Tibial nerve (tissue), 4 donors: ENCODE data around the gene GTPBP4. TPM values are rescaled to one million over a fixed set of nuclear protein-coding genes. Genes with fewer than 3 reads are reported as not detected.

Experiments
- DNase-seq, 2 donors: peaks; one replicate each; pipeline ENCODE4 v3.0.0-alpha.2; 2019; ENCODE audit warnings: low spot score in 2 of 2
- H3K27ac ChIP-seq, 4 donors: fragments of 200-600 bp; sonication (generic) in 3 of 4; one replicate each; pipeline ENCODE4 v1.5.1; 2017 to 2019; ENCODE audit warnings: mild to moderate bottlenecking in 1 of 4
- H3K27me3 ChIP-seq, 2 donors: fragments of 200-600 bp; sonication (generic) in 1 of 2; one replicate each; pipeline versions ENCODE4 v1.5.1 to v1.6.0; 2017 to 2019
- H3K36me3 ChIP-seq, 3 donors: fragments of 200-600 bp; sonication (generic); one replicate each; pipeline ENCODE4 v1.5.1; 2018 to 2019
- H3K4me1 ChIP-seq, 4 donors: fragments of 200-600 bp; sonication (generic) in 3 of 4; one replicate each; pipeline ENCODE4 v1.5.1; 2017 to 2019
- H3K4me3 ChIP-seq, 4 donors: fragments of 200-600 bp; sonication (generic) in 3 of 4; one replicate each; pipeline ENCODE4 v1.5.1; 2017 to 2019; ENCODE audit warnings: mild to moderate bottlenecking in 1 of 4, moderate library complexity in 1 of 4
- H3K9me3 ChIP-seq, 4 donors: fragments of 200-600 bp; sonication (generic) in 3 of 4; one replicate each; pipeline ENCODE4 v1.5.1; 2017 to 2019
- EP300 ChIP-seq, 2 donors: sonication (generic); formaldehyde crosslinking; IDR thresholded peaks; one replicate each; pipeline ENCODE4 v1.6.1; 2017; ENCODE audit warnings: antibody characterized with exemption in 2 of 2, mild to moderate bottlenecking in 1 of 2
- POLR2A ChIP-seq, 2 donors: fragments of 450-650 bp; IDR thresholded peaks; one replicate each; pipeline ENCODE4 v1.6.1; 2017; ENCODE audit warnings: antibody characterized with exemption in 2 of 2, mild to moderate bottlenecking in 2 of 2, moderate library complexity in 2 of 2
- WGBS, 2 donors: methylation state at CpG; one replicate each; pipeline ENCODE4 v1.1.5; 2018; 5-methylcytosine and 5-hydroxymethylcytosine counted together
- total RNA-seq, 4 donors: library from RNA; depleted of rRNA; stranded (reverse); fragments of >200 nt; gene quantifications; one replicate each; pipeline ENCODE4 v1.1.0, GENCODE V29; 2016
- TF ChIP-seq, protein P1 (sequence below), 5 experiments: fragments of 200-600 bp in 3 of 5; fragments of 450-650 bp in 2 of 5; sonication (generic) in 3 of 5; IDR thresholded peaks; one replicate each; pipeline ENCODE4 v1.5.1; 2016 to 2019; ENCODE audit warnings: antibody characterized with exemption in 5 of 5, mild to moderate bottlenecking in 3 of 5, moderate library complexity in 2 of 5

Gene GTPBP4
- total RNA-seq, 4 donors from 2014 or later: 19.0 to 45.0 (median 33.9) TPM

DNA sequence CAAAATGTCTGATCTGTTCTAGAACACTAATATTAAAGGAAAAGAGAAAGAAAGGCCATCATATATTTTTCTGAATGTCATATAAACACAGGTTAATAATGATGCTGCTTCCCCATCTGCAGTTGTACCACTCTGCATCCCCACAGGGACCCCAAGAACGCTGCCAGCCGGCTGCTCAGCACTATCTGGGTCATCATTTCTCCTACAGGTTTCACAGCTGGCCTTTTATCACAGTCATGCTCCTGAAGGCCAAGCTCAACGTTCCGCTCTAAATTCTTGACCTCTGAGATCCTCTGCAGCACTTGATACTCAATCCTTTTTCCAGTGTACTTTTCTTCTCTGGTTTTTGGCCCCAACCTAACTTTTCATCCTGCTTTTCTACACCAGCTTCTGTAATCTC, 55.9 kb downstream of the GTPBP4 start:
- no peak for TF ChIP-seq EP300 (IDR thresholded peaks at IDR 0.05)
- TF ChIP-seq, protein P1, sequence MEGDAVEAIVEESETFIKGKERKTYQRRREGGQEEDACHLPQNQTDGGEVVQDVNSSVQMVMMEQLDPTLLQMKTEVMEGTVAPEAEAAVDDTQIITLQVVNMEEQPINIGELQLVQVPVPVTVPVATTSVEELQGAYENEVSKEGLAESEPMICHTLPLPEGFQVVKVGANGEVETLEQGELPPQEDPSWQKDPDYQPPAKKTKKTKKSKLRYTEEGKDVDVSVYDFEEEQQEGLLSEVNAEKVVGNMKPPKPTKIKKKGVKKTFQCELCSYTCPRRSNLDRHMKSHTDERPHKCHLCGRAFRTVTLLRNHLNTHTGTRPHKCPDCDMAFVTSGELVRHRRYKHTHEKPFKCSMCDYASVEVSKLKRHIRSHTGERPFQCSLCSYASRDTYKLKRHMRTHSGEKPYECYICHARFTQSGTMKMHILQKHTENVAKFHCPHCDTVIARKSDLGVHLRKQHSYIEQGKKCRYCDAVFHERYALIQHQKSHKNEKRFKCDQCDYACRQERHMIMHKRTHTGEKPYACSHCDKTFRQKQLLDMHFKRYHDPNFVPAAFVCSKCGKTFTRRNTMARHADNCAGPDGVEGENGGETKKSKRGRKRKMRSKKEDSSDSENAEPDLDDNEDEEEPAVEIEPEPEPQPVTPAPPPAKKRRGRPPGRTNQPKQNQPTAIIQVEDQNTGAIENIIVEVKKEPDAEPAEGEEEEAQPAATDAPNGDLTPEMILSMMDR (IDR thresholded peaks at IDR 0.05): no peak
- TF ChIP-seq POLR2A (IDR thresholded peaks at IDR 0.05): no peak
- Histone ChIP-seq H3K4me1 (peaks cover 0 to 41% (median 17%) of the 10 kb centered on the region in 4 donors), H3K9me3 (no peaks in the 10 kb centered on the region), H3K4me3 (peak overlapping the region in 1 of 4 donors; percentile 9), H3K27me3 (no peaks in the 10 kb centered on the region), H3K27ac (peak overlapping the region; percentile 8 to 66 (median 61)), H3K36me3 (peaks cover 0 to 43% (median 7%) of the 10 kb centered on the region in 3 donors)
- 58 to 62% methylated on average over 4 of the region's 4 CpGs for WGBS, 2 donors
- DNase-seq: no peak

DNA sequence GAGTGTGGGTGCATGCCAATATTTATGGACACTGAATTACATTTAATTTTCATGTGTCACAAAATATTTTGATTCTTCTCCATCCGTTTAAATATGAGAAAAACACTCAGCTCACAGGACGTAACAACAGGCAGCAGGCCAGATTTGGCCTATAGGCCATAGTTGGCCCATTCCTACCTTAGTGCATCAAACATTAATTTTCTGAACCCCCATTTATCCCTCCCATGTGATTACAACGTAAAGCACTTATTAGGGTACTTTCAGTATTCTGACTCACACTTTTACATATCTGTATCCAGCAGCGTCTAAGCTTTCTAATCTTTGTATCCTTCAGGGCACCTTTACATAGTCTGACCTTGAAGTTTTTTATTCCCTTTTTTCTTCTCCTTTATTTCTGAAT, 56.7 kb downstream of the GTPBP4 start:
- no peaks in the 10 kb centered on the region for H3K27me3 ChIP-seq
- no peak overlapping the region for H3K4me3 ChIP-seq
- H3K27ac ChIP-seq: peak overlapping the region in 3 of 4 donors; percentile 59 to 66 (median 63)
- H3K36me3 ChIP-seq: peaks cover 0 to 37% (median 7%) of the 10 kb centered on the region in 3 donors
- WGBS, 2 donors: 66 to 67% methylated on average over 4 of the region's 4 CpGs
- H3K9me3 ChIP-seq: no peaks in the 10 kb centered on the region
- H3K4me1 ChIP-seq: peaks cover 0 to 45% (median 21%) of the 10 kb centered on the region in 4 donors
- DNase-seq: no peak
- TF ChIP-seq, protein P1 (IDR thresholded peaks at IDR 0.05): no peak
- TF ChIP-seq POLR2A (IDR thresholded peaks at IDR 0.05) (no peak), EP300 (IDR thresholded peaks at IDR 0.05) (no peak)

DNA sequence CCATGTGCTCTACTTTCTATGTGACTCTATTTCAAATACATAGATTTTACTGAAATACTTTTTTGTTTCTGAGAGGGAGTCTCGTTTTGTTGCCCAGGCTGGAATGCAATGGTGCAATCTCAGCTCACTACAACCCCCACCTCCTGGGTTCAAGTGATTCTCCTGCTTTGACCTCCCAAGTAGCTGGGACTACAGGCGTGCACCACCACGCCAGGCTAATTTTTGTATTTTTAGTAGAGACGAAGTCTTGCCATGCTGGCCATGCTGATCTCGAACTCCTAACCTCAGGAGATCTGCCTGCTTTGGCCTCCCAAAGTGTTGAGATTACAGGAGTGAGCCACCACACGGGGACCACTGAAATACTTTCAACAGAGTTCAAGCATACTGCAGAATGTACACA, 57.2 kb downstream of the GTPBP4 start:
- 82 to 94% methylated on average over 6 of the region's 6 CpGs for WGBS, 2 donors

DNA sequence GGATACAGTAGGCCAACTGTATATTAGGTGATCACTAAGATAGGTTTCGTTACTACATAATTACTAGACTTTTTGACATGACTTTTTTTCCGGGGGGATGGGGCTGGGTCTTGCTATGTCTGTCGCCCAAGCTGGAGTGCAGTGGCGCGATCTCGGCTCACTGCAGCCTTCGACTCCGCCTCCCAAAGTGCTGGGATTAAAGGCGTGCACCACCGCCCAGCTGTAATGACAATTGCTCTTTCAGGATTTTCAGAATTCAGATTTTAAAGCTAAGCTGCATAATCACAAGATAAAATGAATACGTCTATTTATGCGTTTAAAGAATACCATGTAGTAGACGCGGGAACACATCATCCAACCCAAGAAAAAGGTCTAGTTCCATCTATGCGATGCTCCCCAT, 59.7 kb downstream of the GTPBP4 start:
- no peak for TF ChIP-seq POLR2A (IDR thresholded peaks at IDR 0.05)
- TF ChIP-seq, protein P1 (IDR thresholded peaks at IDR 0.05): no peak
- TF ChIP-seq EP300 (IDR thresholded peaks at IDR 0.05): no peak
- WGBS, 2 donors: 3% methylated on average over 15 of the region's 15 CpGs
- H3K27me3 ChIP-seq: no peaks in the 10 kb centered on the region
- DNase-seq: no peak
- peaks cover 0 to 69% (median 26%) of the 10 kb centered on the region in 4 donors for H3K4me1 ChIP-seq
- peak overlapping the region; percentile 84 to 98 (median 84) for H3K4me3 ChIP-seq
- H3K9me3 ChIP-seq: no peaks in the 10 kb centered on the region
- peak overlapping the region; percentile 99 for H3K27ac ChIP-seq
- peaks cover 0 to 24% (median 0%) of the 10 kb centered on the region in 3 donors for H3K36me3 ChIP-seq

More for the DNA sequence above, 57.2 kb downstream of the GTPBP4 start:
- Histone ChIP-seq H3K4me1 (peaks cover 0 to 49% (median 24%) of the 10 kb centered on the region in 4 donors), H3K36me3 (peaks cover 0 to 32% (median 7%) of the 10 kb centered on the region in 3 donors), H3K9me3 (no peaks in the 10 kb centered on the region), H3K4me3 (no peak overlapping the region), H3K27me3 (no peaks in the 10 kb centered on the region), H3K27ac (peak overlapping the region in 3 of 4 donors; percentile 59 to 66 (median 63))
- no peak for TF ChIP-seq EP300 (IDR thresholded peaks at IDR 0.05)
- TF ChIP-seq, protein P1 (IDR thresholded peaks at IDR 0.05): no peak
- TF ChIP-seq POLR2A (IDR thresholded peaks at IDR 0.05): no peak
- DNase-seq: no peak

DNA sequence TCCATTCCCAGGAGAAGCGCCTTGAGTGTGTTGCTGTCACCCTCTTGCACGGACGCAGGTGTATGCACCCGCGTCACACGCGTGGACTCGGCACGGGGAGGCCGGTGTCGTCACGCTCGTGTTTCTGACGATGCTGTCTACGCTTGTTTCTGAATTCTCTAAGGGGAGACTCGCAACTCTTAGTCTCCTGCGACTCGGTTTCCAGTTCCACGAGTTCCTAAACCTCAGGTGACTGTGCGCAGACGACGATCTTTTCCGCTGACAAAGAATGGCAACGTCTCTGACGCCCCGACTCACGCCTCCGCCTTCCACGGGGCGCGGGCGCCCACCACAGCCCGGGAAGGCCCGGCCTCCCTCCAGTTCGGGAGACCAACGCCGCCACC, 60.1 kb downstream of the GTPBP4 start:
- H3K27ac ChIP-seq: peak overlapping the region; percentile 99
- peak overlapping the region; percentile 84 to 98 (median 84) for H3K4me3 ChIP-seq
- no peaks in the 10 kb centered on the region for H3K9me3 ChIP-seq
- TF ChIP-seq POLR2A (IDR thresholded peaks at IDR 0.05) (no peak), EP300 (IDR thresholded peaks at IDR 0.05) (no peak)
- TF ChIP-seq, protein P1 (IDR thresholded peaks at IDR 0.05): no peak
- peaks cover 0 to 24% (median 0%) of the 10 kb centered on the region in 3 donors for H3K36me3 ChIP-seq
- DNase-seq: peak in 1 of 2 donors; percentile 35
- peaks cover 0 to 69% (median 25%) of the 10 kb centered on the region in 4 donors for H3K4me1 ChIP-seq
- H3K27me3 ChIP-seq: no peaks in the 10 kb centered on the region
- WGBS, 2 donors: 1% methylated on average over 27 to 33 of the region's 37 CpGs
